Endothelial cell of umbilical vein (primary cell): ENCODE measurements around the gene RNU6-9. TPM values are rescaled to one million over a fixed set of nuclear protein-coding genes. Genes with fewer than 3 reads are reported as not detected.

Experiments
- BruUV-seq: library from RNA; stranded (reverse); fragments of 400-500 nt; replicated peaks from 2 replicates; lab custom pipeline; 2021; lab: Mats Ljungman, UMichigan
- CTCF ChIA-PET: fragments of 300-600, 350-600 bp; sonication (Branson Sonifier 250); formaldehyde crosslinking; loops from one replicate; lab custom pipeline; 2021; ENCODE audit warnings: antibody characterized with exemption, inconsistent platforms; lab: Charles Lee
- POLR2A ChIA-PET: fragments of 300-600, 350-600 bp; sonication (Branson Sonifier 250); formaldehyde crosslinking; loops from one replicate; lab custom pipeline; 2021; ENCODE audit warnings: antibody characterized with exemption, inconsistent platforms; lab: Charles Lee
- DNase-seq: peaks from one replicate; pipeline ENCODE4 v3.0.0-alpha.2; 2011; ENCODE audit warnings: low read depth, low spot score
- FAIRE-seq: peaks from 2 replicates; lab custom pipeline; 2011; peaks lifted over from hg19 to GRCh38; lab: Jason Lieb, UNC
- H2AFZ ChIP-seq: 2 replicates; pipeline ENCODE4 v1.6.0; 2012; ENCODE audit warnings: low read depth, low read length, control low read depth, inconsistent platforms
- H3K27ac ChIP-seq: 2 replicates; pipeline ENCODE4 v1.5.1; 2011; ENCODE audit warnings: low read depth, mild to moderate bottlenecking, control low read depth, low read length, moderate library complexity; ENCODE audit not compliant: insufficient read depth
- H3K27me3 ChIP-seq, 2 experiments: 2 replicates each; pipeline versions ENCODE4 v1.6.0 to v1.6.1; 2011; ENCODE audit warnings: low read length in 2 of 2, mixed read lengths in 1 of 2; ENCODE audit not compliant: control insufficient read depth in 2 of 2, insufficient read depth in 2 of 2
- H3K36me3 ChIP-seq, 2 experiments: 2 replicates in 1 of 2; 3 replicates in 1 of 2; pipeline ENCODE4 v1.5.1; 2011; ENCODE audit warnings: low read length in 2 of 2, mild to moderate bottlenecking in 1 of 2, moderate library complexity in 1 of 2; ENCODE audit not compliant: control insufficient read depth in 2 of 2, insufficient read depth in 2 of 2; ENCODE audit errors: extremely low read depth in 1 of 2
- H3K4me1 ChIP-seq: 3 replicates; pipeline ENCODE4 v1.5.1; 2011; ENCODE audit warnings: mild to moderate bottlenecking, low read length; ENCODE audit not compliant: control insufficient read depth, insufficient read depth; ENCODE audit errors: extremely low read depth
- H3K4me2 ChIP-seq: 2 replicates; pipeline ENCODE4 v1.6.1; 2011; ENCODE audit warnings: low read length, control low read depth, mixed read lengths; ENCODE audit not compliant: insufficient read depth
- H3K4me3 ChIP-seq, 3 experiments: fragments of 200-600 bp in 1 of 3; sonication (generic), shearing (Covaris generic) in 1 of 3; replicated peaks in 1 of 3; 2 replicates each; pipeline ENCODE4 v1.5.1; 2011 to 2016; ENCODE audit warnings: control low read depth in 3 of 3, low read length in 3 of 3, mild to moderate bottlenecking in 2 of 3, inconsistent platforms in 1 of 3, low read depth in 1 of 3, moderate library complexity in 1 of 3; ENCODE audit not compliant: insufficient read depth in 1 of 3
- H3K79me2 ChIP-seq: 2 replicates; pipeline ENCODE4 v1.6.0; 2012; ENCODE audit warnings: low read length, inconsistent platforms; ENCODE audit not compliant: control insufficient read depth, insufficient read depth
- H3K9ac ChIP-seq: replicated peaks from 2 replicates; pipeline ENCODE3; 2011; ENCODE audit warnings: low read length, control low read depth; ENCODE audit not compliant: insufficient read depth; ENCODE audit errors: extremely low read depth
- H3K9me1 ChIP-seq: replicated peaks from 3 replicates; pipeline ENCODE4 v1.6.0; 2011; ENCODE audit warnings: mild to moderate bottlenecking, low read length; ENCODE audit not compliant: control insufficient read depth, insufficient read depth; ENCODE audit errors: extremely low read depth
- H3K9me3 ChIP-seq: replicated peaks from 2 replicates; pipeline ENCODE4 v1.5.1; 2012; ENCODE audit warnings: low read length, inconsistent platforms; ENCODE audit not compliant: control insufficient read depth, insufficient read depth
- H4K20me1 ChIP-seq: replicated peaks from 2 replicates; pipeline ENCODE3; 2011; ENCODE audit warnings: mild to moderate bottlenecking, low read length; ENCODE audit not compliant: control insufficient read depth, insufficient read depth; ENCODE audit errors: extremely low read depth
- CTCF ChIP-seq, 2 donors: IDR thresholded peaks; 1 replicate in 1 of 2; 2 replicates in 1 of 2; pipeline ENCODE4 v1.5.1; 2011; ENCODE audit warnings: low read length in 2 of 2, mild to moderate bottlenecking in 2 of 2, moderate library complexity in 2 of 2, control low read depth in 1 of 2, inconsistent platforms in 1 of 2, low read depth in 1 of 2; ENCODE audit not compliant: insufficient read depth in 1 of 2; ENCODE audit errors: extremely low read depth in 1 of 2
- EZH2 ChIP-seq: IDR thresholded peaks from 2 replicates; pipeline ENCODE4 v1.6.1; 2012; ENCODE audit warnings: borderline replicate concordance, low read depth, mild to moderate bottlenecking, moderate library complexity, low read length, inconsistent platforms; ENCODE audit not compliant: severe bottlenecking
- FOS ChIP-seq: IDR thresholded peaks from 2 replicates; pipeline ENCODE4 v1.6.1; 2011; ENCODE audit warnings: mild to moderate bottlenecking, low read length, moderate library complexity, borderline replicate concordance; ENCODE audit not compliant: insufficient read depth
- GATA2 ChIP-seq: IDR thresholded peaks from 2 replicates; pipeline ENCODE4 v1.7.0; 2011; ENCODE audit warnings: low read depth, mild to moderate bottlenecking, moderate library complexity, mixed read lengths, low read length; ENCODE audit not compliant: insufficient read length, insufficient read depth
- JUN ChIP-seq: IDR thresholded peaks from 2 replicates; pipeline ENCODE4 v1.6.1; 2011; ENCODE audit warnings: borderline replicate concordance, low read depth; ENCODE audit not compliant: insufficient read length, insufficient read depth
- MAX ChIP-seq: IDR thresholded peaks from 2 replicates; pipeline ENCODE4 v1.6.1; 2011; ENCODE audit not compliant: insufficient read depth, insufficient read length
- MYC ChIP-seq: IDR thresholded peaks from one replicate; pipeline ENCODE4 v1.6.1; 2011; ENCODE audit warnings: mild to moderate bottlenecking, low read depth, low read length
- POLR2A ChIP-seq: IDR thresholded peaks from 2 replicates; pipeline ENCODE4 v1.6.1; 2012; ENCODE audit warnings: low read depth, mild to moderate bottlenecking, control low read depth, low read length
- POLR2AphosphoS5 ChIP-seq: IDR thresholded peaks from 2 replicates; pipeline ENCODE4 v1.6.1; 2012; ENCODE audit warnings: low read depth, mild to moderate bottlenecking, control low read depth, low read length, moderate library complexity; ENCODE audit not compliant: insufficient read depth
- dilution Hi-C: fragments of 300-500 bp; cut with MboI; formaldehyde crosslinking; loops from one replicate; pipeline ENCODE4 v1.15.0; 2019; ENCODE audit warnings: low sequenced_read_pairs; ENCODE audit not compliant: extremely low pct_ligation_motif_present
- intact Hi-C: fragments of 100-400 bp; cut with micrococcal nuclease; formaldehyde crosslinking; loops from one replicate; pipeline ENCODE4 v1.10.0; 2022
- polyA plus RNA-seq, 4 experiments: library from polyadenylated mRNA; depleted of rRNA in 3 of 4; stranded (reverse) in 3 of 4; unstranded in 1 of 4; fragments of >200 nt; gene quantifications; 2 replicates each; pipeline versions ENCODE4 v1.2.1 to v1.2.3, GENCODE V29; 2011 to 2012; ENCODE audit warnings: missing spikeins in 1 of 4
- total RNA-seq: library from RNA; stranded (reverse); gene quantifications from 2 replicates; pipeline ENCODE4 v1.2.3, GENCODE V29; 2021

Gene RNU6-9
- total and polyA plus RNA-seq, 2 donors (not counting 3 experiments of a cell fraction or from before 2014, with no cell fraction given), result not detected

DNA sequence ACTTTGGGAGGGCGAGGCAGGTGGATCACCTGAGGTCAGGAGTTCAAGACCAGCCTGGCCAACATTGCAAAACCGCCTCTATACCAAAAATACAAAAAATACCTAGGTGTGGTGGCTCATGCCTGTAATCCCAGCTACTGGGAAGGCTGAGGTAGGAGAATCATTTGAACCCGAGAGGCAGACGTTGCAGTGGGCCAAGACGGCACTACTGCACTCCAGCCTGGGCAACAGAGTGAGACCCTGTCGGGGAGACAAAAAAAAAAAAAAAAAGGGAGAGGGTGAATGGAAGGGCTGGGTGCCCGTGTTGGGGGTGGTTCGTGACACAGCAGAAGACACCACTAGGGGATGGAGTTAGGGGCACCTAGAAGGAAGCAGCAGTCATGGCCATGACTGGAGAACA lies 23.0 kb upstream of the RNU6-9 start:
- Histone ChIP-seq H3K9me3 (no peaks in the 10 kb centered on the region), H3K4me1 (peaks cover 9% of the 10 kb centered on the region), H3K27ac (no peak overlapping the region), H3K36me3 (peaks cover 0 to 13% of the 10 kb centered on the region in 2 experiments), H3K9ac (no peak overlapping the region), H3K79me2 (no peaks in the 10 kb centered on the region), H3K9me1 (no peaks in the 10 kb centered on the region), H4K20me1 (no peaks in the 10 kb centered on the region), H3K4me3 (no peak overlapping the region), H3K27me3 (no peaks in the 10 kb centered on the region), H3K4me2 (no peak overlapping the region), H2AFZ (no peak overlapping the region)
- TF ChIP-seq JUN (no peak), GATA2 (no peak), MYC (no peak), POLR2AphosphoS5 (no peak), CTCF (IDR thresholded peaks at IDR 0.05; ENCODE audit: extremely low read depth in 1 of 2, insufficient read depth in 1 of 2, low read depth in 1 of 2, low read length in 2 of 2) (no peak), FOS (no peak), MAX (no peak), EZH2 (no peak), POLR2A (no peak)
- no TSS peak for BruUV-seq
- intact Hi-C loops (no loop called here), dilution Hi-C loops (no loop called here)
- FAIRE-seq, result no peak
- POLR2A ChIA-PET, result no interaction called here
- CTCF ChIA-PET, result no interaction called here
- no peak for DNase-seq
